Measurements from ENCODE around the gene MRPL39. TPM values are rescaled to one million over a fixed set of nuclear protein-coding genes. Genes with fewer than 3 reads are reported as not detected.

Gene MRPL39
- total and polyA plus RNA-seq, 9 of the 15 experiments (the other 6 are each of a cell fraction or from before 2014, with no cell fraction given) = 65.4 to 247 (median 105) TPM

GRCh38 chr21:25649146-25649545, 41.9 kb upstream of the MRPL39 start:
- POLR2A ChIA-PET = no interaction called here
- Histone ChIP-seq H3K9ac (ENCODE audit: insufficient read depth in 1 of 2, low read depth in 2 of 2, low read length in 2 of 2) (no peak overlapping the region), H3K4me3 (no peak overlapping the region), H3K27me3 (ENCODE audit: control insufficient read depth in 2 of 2, insufficient read depth in 2 of 2, low read length in 2 of 2) (no peaks in the 10 kb centered on the region), H3K27ac (ENCODE audit: extremely low read depth, low read depth, low read length) (no peak overlapping the region), H4K20me1 (replicated peaks; ENCODE audit: control insufficient read depth, insufficient read depth, low read length) (no peaks in the 10 kb centered on the region), H3K36me3 (ENCODE audit: control insufficient read depth, insufficient read depth, low read length) (no peaks in the 10 kb centered on the region), H3K9me1 (ENCODE audit: control insufficient read depth, insufficient read depth, low read length) (no peaks in the 10 kb centered on the region), H3K4me1 (replicated peaks in 1 of 2; ENCODE audit: control insufficient read depth in 2 of 2, insufficient read depth in 2 of 2, low read length in 2 of 2) (no peaks in the 10 kb centered on the region), H3K79me2 (ENCODE audit: control insufficient read depth, insufficient read depth, low read length) (no peaks in the 10 kb centered on the region), H3K9me3 (replicated peaks; ENCODE audit: control insufficient read depth, insufficient read depth, low read depth, low read length) (no peaks in the 10 kb centered on the region), H3K4me2 (ENCODE audit: insufficient read depth, low read length) (no peak overlapping the region), H2AFZ (ENCODE audit: low read depth, low read length) (no peak overlapping the region)
- intact Hi-C loops (cut with micrococcal nuclease) = no loop called here
- CTCF ChIA-PET (ENCODE audit: low intra/inter-chr PET ratio) = no interaction called here
- FAIRE-seq (no peak), ATAC-seq (no peak), DNase-seq (ENCODE audit: extremely low read depth in 1 of 4, low spot score in 3 of 4) (no peak)
- 1% methylated on average over 7 of the region's 7 CpGs for WGBS (ENCODE audit: insufficient coverage, low coverage, missing lambda C conversion rate)
- BruUV-seq (replicated peaks) = no TSS peak
- in situ Hi-C loops (cut with MboI) = no loop called here
- TF ChIP-seq CHD7 (IDR thresholded peaks at IDR 0.05; ENCODE audit: low read depth, low read length) (no peak), USF1 (CRISPR knock-in tag; IDR thresholded peaks at IDR 0.05) (no peak), HES1 (IDR thresholded peaks at IDR 0.05; ENCODE audit: low read depth) (no peak), KDM2B (CRISPR knock-in tag; IDR thresholded peaks at IDR 0.05) (no peak), BCLAF1 (IDR thresholded peaks at IDR 0.05; ENCODE audit: borderline replicate concordance in 1 of 2, control insufficient read depth in 1 of 2, low read depth in 2 of 2, low read length in 1 of 2) (no peak), DACH1 (IDR thresholded peaks at IDR 0.05; ENCODE audit: partially characterized antibody) (no peak)
